GM12874 (cell line): Measurements from ENCODE around the gene RTN4IP1.

Experiments
- TF ChIP-seq, protein P1 (sequence below): IDR thresholded peaks from 2 replicates; pipeline ENCODE4 v1.5.1; 2011; ENCODE audit warnings: low read depth, mild to moderate bottlenecking, control low read depth, low read length, moderate library complexity; ENCODE audit not compliant: insufficient read depth

The RTN4IP1 gene, protein sequence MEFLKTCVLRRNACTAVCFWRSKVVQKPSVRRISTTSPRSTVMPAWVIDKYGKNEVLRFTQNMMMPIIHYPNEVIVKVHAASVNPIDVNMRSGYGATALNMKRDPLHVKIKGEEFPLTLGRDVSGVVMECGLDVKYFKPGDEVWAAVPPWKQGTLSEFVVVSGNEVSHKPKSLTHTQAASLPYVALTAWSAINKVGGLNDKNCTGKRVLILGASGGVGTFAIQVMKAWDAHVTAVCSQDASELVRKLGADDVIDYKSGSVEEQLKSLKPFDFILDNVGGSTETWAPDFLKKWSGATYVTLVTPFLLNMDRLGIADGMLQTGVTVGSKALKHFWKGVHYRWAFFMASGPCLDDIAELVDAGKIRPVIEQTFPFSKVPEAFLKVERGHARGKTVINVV

GRCh38 chr6:106629103-106629858 lies at the start of gene RTN4IP1, which contains the start of gene QRSL1:
TSS of gene RTN4IP1 (minus strand) at chr6:106629498. CDS start at chr6:106629021, 477 bp downstream.
TSS of gene QRSL1 (plus strand) at chr6:106629578. CDS start at chr6:106629682, 104 bp downstream.
- TF ChIP-seq, protein P1, sequence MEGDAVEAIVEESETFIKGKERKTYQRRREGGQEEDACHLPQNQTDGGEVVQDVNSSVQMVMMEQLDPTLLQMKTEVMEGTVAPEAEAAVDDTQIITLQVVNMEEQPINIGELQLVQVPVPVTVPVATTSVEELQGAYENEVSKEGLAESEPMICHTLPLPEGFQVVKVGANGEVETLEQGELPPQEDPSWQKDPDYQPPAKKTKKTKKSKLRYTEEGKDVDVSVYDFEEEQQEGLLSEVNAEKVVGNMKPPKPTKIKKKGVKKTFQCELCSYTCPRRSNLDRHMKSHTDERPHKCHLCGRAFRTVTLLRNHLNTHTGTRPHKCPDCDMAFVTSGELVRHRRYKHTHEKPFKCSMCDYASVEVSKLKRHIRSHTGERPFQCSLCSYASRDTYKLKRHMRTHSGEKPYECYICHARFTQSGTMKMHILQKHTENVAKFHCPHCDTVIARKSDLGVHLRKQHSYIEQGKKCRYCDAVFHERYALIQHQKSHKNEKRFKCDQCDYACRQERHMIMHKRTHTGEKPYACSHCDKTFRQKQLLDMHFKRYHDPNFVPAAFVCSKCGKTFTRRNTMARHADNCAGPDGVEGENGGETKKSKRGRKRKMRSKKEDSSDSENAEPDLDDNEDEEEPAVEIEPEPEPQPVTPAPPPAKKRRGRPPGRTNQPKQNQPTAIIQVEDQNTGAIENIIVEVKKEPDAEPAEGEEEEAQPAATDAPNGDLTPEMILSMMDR, result no peak

DNA sequence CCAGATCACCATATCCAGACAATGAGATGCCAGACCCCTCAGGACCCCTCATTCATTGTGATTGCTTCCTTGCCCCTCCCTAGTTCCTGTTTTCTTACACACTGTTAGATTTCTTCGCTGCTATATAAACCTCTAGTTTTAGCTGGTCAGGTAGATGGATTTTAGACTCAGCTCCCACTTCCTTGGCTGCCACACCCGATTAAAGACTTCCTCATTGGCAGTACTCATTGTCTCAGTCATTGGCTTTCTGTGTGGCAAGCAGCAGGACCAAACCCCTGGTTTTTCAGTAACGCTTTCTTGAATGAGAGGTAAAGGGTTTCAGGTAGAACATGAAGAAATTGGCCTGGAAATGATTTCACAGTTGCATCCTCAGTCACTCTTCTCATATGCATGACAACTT lies 48.0 kb upstream of the RTN4IP1 start:
- TF ChIP-seq, protein P1, result no peak

- TF ChIP-seq, protein P1, result no peak
Measured at GRCh38 chr6:106674541-106675229, 45.4 kb upstream of the RTN4IP1 start.

DNA sequence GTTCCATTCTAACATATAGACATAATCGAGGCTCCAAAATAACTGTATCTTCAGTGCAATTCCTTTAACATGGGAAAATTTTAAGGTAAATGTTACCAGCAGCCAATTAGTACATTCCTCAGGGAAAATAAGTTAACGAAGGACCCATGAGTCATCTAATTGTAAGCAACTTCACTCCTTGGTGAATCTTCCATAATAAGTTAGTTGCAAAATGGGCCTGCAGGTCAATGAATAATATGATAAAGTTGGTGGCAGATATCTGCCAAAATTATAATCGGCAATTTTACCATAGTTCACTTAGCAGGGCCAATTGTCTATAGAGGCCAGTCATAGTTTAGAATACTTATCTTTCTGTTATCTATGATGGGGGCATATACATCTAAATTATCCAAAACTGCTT lies 42.4 kb upstream of the RTN4IP1 start:
- TF ChIP-seq, protein P1, result no peak

DNA sequence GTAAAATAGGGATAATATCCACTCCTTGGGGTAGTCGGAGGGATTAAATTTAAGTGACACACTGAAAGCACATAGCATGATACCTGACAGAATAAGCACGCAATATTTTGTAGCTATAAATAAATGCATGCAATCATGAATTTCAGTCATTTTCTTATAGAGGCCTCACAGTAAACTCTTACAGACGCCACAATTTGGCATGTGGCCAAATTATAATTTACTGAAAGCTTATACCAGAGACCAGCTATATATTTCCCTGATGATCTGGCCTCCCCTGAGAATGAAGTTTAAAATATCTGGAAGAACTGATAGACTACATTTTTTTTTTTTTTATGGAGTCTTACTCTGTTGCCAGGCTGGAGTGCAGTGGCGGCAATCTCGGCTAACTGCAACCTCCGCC lies 40.9 kb upstream of the RTN4IP1 start:
- TF ChIP-seq, protein P1, result no peak

DNA sequence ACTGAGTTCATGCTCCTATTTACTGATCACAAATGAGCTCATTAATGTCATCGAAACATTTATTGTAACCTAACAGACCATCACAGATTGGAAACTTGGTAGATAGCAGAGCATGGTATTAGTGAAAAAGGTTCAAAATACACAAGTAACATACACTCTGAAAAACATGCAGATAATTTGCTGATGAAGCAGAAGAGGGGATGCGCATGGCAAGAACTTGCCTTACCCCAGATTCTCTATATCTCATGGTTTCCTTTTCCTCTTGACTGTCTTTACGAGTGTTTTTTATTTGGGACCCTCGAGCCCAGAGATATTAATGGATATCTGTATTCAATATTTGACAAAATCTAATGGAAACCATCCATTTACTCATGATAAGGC lies 37.7 kb upstream of the RTN4IP1 start:
- TF ChIP-seq, protein P1, result no peak
